ENCODE results near the gene DDA1.
"Not testable (repeated sequence)": the region's sequence is repeated elsewhere in the genome, so short reads cannot be mapped to it uniquely, and the experiment has no call there.

The DDA1 gene

DNA sequence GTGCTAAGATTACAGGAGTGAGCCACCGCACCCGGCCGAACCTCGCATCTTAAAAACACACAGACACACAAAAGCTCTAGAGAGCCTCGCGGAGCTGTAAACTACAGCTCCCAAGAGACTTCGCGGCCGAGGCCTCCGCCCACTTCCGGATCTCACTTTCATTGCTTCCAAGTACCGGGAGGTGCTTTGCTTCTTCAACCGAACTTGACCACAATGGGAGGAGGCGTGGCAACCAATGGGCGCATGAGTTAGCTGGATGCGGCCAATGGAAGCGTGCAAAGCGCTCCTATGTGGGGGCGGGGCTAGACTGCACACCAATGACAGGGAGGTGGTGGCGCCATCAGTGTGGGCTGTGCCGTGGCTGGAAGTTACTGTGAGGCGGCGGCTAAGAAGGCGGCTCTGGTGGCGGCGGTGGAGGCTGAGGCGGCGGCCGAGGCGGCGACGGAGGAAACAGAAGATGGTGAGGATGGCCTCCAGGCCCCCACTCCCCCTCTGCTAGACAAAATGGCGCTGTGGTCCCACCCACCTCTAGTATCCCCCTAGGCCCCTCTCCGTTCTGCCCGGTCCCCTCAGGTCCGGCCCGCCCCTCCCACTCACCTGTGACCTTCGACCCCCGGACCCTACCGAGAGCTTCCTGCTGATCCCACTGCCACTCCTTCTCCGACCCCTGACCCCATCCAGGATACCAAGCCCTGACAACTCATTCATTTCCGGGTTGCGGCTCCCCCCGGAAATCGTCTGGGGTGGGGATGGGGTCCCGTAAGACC lies at the start of gene DDA1:
Gene DDA1, plus strand, starts transcription at position 366 of the 767 bp plus-strand sequence. Its CDS starts 92 bp downstream, at position 458.
- peak; percentile 100 for DNase-seq (ENCODE audit: low spot score)

DNA sequence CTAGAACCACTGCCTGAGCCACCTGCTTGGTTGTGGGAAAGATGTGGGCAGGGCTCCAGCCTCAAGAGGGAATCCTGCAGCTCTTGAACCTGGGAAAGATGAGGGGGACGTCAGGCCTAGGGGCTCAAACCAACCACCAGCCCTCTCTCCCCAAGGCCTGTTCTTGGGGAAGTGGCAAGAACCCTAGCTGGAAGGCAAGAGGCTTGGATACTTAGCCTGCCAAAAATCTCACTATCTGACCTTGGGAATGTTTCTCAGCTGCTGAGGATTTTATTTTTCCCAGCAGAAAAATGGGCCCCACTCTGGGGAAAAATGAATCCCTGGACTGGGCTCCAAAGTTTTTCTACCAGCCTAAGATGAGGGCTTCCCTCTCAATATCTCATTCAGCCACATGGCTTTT lies 49.4 kb upstream of the DDA1 start:
- no peak for DNase-seq (ENCODE audit: low spot score)

DNA sequence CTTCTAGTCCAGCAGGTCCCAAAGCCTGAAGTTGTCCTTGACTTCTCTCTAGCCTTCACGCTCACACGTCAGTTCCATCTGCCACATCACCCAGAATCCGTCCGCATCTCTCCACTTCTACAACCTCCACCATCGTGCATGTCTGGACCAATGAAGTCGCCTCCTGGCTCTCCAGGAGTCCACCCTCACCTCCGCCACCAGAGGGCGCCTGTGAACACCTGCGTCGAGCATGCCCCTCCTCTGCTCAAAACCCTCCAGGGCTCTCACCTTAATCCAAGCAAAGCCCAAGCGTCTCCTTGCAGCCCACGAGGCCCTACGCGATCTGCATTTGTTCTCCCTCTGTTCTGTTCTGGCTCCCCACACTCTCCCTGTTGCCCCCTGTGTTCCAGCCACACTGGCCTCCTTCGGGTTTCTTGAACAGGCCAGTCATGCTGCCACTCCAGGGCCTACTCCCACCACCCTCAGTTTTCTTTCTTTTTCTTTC lies 48.5 kb upstream of the DDA1 start:
- DNase-seq (ENCODE audit: low spot score): peak; percentile 93

DNA sequence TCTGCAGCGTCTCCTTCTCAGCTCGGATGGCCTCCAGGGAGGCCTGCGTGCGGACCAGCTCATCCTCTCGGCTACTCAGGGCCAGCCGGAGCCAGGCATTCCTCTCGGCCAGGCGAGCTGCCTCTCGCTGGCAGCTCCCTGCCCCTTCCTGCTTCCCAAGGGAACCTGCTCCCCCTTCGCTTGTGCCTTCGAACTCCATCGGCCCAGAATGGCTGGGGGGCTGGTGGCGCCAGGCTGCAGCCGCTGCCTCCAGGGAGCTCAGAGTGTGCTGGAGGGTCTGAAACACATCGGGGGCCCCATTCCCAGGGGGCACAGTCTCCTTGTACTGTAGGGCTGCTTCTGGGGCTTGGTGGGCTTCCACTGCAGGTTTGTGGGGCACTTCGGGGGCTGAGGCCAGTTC lies 46.8 kb upstream of the DDA1 start:
- DNase-seq (ENCODE audit: low spot score): no peak

DNA sequence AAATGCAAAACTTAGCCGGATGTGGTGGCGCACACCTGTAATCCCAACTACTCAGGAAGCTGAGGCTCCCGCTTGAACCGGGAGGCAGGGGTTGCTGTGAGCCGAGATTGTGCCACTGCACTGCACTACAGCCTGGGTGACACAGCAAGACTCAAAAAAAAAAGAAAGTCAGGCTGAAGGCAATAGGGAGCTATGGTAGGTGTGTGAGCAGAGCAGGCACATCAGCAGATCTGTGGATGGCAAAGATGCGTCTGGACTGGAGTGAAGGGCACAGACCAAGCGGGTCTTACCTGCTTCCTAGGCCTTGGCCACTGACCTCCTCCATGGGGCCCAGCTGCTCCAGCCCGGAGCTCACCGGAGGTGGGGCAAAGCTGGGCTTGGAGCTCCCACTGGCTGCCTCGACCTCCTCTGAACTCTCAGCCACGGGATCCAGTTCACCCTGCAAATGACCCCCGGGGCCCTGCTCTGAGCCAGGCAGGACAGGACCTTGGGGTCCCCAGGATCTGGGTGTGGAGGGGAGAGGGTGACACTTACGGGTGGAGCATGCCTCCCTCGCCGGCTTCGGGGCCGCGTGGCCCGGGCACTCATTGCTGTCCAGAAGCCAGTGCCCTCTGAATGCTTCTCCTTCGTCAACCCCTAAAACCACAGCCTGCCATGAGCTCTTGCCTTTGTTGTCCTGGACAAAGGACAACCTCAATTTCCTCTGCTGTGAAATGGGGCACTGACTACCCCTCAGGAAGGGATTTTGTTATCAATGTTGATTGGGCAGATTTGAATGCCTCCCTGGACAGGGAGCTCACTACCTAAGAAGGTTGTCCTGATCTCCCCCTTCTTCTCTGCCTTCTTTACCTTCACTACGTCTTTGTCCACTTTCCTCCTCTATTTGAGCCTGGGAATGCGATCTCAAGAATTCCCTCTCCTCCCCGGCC lies 45.4 kb upstream of the DDA1 start:
- DNase-seq (ENCODE audit: low spot score): no peak

DNA sequence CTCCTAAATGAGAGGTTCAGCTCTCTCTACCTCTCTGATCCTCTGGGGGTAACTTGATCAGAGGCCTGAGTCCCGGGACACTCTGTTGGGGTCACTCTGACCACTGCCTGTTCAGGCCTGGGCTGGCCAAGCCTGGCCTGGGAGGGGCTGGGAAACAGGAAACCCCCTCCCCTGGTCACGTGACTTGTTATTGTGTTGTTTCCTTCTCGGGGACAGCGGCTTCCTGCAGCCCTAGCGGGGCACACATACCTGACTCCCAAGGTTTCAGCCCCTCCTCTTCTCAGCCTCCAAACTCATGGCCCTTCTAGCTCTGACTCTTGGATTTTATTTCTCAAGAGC lies 44.8 kb upstream of the DDA1 start, which contains the start of gene USHBP1:
Gene USHBP1, minus strand, starts transcription at position 105 of the 339 bp plus-strand sequence. CDS start 446 bp downstream, outside the sequence.
- DNase-seq (ENCODE audit: low spot score): no peak

DNA sequence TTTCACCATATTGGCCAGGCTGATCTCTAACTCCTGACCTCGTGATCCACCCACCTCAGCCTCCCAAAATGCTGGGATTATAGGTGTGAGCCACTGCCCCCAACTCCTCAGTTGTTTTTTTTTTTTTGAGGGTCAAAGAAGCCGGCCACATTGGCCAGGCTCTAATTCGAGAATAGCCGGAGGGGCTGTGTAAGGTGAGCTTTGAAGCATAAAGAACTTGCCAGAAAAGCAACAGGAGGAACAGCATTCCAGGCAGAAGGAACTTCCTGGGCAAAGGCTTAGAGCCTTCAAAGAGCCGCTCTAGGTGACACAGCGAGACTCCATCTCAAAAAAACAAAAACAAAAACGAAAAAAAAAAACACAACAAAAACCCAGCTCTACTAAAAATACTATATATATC lies 43.3 kb upstream of the DDA1 start:
- no peak for DNase-seq (ENCODE audit: low spot score)

DNA sequence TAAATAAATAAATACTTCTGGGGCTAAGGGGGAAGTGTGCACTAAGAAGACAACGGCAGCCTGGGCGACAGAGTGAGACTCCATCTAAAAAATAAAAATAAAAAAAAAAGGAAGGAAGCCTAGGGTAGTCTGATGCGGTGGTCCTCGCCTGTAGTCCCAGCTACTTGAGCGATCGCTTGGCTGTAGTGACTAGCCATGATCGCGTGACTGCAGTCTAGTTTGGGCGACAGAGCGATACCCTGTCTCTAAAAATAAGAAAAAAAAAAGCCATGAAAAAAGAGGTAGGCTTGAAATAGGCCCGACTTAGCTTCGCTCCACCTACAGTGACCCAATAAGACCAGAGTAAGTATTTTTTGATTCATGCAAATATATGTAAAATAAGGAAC lies 42.8 kb upstream of the DDA1 start:
- no peak for DNase-seq (ENCODE audit: low spot score)

DNA sequence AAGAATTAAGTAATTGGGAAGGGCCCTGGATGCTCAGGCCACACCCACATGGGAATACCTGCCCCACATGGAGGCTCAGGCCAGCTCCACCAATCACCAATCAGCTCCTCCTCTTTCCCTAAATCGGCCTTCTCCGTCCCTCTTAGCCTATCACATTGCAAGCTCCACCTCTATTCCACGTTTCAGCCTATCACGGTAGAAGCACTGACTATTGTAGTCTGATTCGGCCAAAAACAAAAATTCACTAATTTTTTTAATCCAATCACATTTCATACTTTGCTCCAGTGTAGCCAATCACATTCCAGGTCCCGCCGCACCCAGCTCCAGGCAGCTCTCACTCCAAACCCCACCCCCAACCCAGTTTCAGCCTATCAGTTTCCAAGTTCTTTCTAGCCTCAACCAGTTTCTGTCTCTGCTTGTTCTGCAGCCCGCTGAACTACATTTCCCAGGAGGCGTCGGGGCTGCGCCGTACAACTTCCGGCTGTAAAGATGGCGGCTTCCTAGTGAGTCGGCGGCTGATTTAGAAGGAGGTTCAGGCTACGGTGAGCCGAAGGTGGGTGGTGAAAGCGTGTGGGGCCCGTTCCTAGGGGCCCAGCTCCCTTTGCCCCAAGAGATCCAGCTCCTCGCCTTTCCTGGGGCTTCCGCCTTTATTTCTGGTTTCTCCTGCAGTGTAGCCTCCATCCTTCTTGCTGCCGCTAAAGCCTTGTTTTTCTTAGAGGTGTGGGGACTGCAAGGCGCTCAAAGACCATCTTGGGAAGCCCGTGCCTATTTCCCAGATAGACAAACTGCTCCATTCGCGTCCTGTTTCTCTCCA lies 42.2 kb upstream of the DDA1 start, which contains the start of gene BABAM1:
Gene BABAM1, plus strand, starts transcription at position 469 of the 814 bp plus-strand sequence. CDS start 1,364 bp downstream, outside the sequence.
- DNase-seq (ENCODE audit: low spot score): peak; percentile 98

DNA sequence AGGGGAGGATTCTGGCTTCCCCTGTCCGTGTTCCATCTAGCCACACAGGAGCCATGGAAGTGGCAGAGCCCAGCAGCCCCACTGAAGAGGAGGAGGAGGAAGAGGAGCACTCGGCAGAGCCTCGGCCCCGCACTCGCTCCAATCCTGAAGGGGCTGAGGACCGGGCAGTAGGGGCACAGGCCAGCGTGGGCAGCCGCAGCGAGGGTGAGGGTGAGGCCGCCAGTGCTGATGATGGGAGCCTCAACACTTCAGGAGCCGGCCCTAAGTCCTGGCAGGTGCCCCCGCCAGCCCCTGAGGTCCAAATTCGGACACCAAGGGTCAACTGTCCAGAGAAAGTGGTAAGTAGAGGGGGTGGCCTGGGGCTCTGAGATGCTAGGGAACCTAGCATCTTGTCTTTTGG lies 40.6 kb upstream of the DDA1 start:
- DNase-seq (ENCODE audit: low spot score): no peak

DNA sequence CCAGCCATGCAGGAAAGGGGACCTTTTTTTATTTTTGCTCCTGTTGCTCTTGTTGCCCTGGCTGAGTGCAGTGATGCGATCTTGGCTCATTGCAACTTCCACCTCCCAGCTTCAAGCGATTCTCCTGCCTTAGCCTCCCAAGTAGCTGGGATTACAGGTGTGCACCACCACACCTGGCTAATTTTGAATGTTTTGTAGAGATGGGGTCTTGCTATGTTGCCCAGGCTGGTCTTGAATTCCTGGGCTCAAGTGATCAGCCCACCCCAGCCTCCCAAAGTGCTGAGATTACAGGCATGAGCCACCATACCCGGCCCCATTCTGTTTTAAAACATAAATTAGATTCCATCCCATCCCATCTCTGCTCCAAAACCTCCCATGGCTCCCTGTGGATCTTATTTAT lies 34.5 kb upstream of the DDA1 start:
- not testable (repeated sequence) for DNase-seq (ENCODE audit: low spot score)

DNA sequence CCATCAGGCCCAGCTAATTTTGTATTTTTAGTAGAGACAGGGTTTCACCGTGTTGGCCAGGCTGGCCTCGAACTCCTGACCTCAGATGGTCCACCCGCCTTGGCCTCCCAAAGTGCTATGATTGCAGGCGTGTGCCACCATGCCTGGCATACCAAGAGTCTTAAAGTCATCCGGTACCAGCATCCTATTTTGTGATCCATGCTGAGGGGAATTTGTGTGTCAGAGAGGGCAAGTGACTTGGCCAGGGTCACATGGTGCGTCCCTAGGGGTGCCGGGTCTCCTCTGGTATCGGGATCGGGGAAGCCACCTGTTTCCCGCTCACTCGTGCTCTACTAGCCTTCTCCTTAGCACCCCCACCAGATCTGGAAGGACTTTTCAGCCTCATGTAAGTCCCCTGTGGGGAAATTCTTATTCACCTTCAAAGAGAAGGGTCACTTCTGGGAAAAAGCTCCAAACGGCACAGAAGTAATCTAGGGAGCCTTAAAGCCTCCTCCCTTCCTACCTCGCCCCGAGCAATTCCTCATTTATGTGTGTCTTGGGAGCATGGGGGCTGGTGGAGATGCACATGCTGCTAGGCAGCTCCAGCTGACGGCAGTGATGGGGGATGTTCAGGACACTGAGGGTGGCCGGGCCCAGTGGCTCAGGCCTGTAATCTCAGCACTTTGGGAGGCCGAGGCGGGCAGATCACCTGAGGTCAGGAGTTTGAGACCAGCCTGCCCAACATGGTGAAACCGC lies 33.8 kb upstream of the DDA1 start:
- DNase-seq (ENCODE audit: low spot score): no peak

DNA sequence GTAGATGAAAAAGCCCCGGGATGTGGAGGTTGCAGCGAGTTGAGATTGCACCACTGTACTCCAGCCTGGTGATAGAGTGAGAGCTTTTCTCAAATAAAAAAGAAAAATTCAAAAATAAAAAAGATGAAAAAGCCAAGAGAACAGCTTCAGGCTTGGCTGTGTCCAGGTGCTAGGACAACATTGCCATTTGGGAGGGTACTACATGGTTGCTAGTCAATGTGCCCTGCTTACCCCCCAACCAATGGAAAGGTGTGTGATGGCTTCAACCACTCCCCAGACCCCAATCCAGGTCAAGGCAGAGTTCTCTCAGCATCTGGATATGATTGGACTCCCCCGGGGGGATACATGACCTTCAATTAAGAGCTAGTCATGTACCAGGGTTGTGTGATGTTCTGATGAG lies 29.9 kb upstream of the DDA1 start:
- DNase-seq (ENCODE audit: low spot score): no peak

DNA sequence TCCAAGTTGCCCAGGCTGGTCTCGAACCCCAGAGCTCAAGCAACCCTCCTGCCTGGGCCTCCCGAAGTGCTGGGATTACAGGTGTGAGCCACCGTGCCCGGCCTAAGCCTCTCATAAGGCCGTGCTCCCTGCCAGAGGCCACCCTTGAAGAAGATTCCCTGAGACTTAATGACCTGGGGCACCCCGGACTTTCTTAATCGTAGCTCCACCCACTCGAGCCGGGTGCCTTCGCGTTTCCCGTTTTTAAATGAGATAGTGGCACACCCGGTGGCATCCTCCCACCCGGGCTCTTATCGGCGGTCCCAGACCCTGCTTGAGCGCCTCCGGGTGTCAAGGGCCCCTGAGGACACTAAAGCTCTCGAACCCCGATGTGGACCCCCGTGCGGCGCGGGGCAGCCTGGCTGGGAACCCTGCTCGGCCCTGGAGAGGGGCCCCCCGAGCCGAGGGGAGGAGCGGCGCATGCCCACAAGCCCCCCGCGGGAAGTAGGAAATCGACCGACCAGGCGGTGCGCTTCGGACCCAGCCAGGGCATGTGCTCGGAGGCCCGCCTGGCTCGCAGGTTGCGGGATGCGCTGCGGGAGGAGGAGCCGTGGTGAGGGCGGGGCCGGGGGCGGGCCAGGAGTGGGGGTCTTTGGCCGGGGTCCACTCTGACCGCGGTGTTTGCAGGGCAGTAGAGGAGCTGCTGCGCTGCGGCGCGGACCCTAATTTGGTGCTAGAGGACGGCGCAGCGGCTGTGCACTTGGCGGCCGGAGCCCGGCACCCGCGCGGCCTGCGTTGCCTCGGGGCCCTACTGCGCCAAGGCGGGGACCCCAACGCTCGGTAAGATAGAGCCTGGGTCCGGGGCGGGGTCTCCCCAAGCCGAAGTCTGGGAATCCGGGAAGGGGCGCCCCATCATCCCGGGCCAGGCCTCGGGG lies 27.7 kb upstream of the DDA1 start, which contains the start of gene ANKLE1:
Gene ANKLE1, plus strand, starts transcription at position 511 of the 914 bp plus-strand sequence. Its CDS starts 20 bp downstream, at position 531.
- DNase-seq (ENCODE audit: low spot score): peak; percentile 98

DNA sequence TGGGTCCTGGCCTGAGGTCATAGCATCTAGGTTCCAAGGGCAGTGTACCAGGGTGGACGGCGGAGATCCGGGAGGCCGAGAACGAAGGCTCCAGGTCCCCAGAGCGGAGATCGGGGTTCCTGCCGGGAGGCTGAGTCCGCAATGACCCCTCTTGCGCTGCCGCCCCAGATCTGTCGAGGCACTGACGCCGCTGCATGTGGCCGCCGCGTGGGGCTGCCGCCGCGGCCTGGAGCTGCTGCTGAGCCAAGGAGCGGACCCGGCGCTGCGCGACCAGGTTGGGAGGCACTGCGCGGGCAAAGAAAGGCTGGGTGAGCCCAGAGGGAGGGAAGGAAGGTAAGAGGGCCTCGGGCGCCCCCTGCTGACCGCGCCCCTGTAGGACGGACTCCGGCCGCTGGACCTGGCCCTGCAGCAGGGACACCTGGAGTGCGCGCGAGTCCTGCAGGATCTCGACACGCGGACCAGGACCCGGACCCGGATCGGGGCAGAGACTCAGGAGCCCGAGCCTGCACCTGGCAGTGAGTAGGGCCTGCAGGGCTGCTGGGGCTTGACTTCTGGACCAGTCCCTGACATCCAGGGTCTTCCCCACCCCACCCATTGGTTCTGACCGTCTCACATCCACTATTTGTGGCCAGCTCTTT lies 26.8 kb upstream of the DDA1 start:
- peak; percentile 89 for DNase-seq (ENCODE audit: low spot score)

DNA sequence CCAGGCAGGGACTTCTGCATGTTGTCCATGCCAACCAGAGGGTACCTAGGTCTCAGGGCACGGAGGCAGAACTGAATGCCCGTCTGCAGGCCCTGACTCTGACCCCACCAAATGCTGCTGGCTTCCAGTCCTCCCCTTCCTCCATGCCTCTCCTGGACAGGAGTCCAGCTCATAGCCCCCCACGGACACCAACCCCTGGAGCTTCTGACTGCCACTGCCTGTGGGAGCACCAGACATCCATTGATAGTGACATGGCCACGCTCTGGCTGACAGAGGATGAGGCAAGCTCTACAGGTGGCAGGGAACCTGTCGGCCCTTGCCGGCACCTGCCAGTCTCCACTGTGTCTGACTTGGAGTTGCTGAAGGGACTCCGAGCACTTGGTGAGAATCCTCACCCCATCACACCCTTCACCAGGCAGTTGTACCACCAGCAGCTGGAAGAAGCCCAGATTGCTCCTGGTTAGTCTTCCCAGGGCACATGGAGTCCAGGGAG lies 25.8 kb upstream of the DDA1 start:
- no peak for DNase-seq (ENCODE audit: low spot score)

DNA sequence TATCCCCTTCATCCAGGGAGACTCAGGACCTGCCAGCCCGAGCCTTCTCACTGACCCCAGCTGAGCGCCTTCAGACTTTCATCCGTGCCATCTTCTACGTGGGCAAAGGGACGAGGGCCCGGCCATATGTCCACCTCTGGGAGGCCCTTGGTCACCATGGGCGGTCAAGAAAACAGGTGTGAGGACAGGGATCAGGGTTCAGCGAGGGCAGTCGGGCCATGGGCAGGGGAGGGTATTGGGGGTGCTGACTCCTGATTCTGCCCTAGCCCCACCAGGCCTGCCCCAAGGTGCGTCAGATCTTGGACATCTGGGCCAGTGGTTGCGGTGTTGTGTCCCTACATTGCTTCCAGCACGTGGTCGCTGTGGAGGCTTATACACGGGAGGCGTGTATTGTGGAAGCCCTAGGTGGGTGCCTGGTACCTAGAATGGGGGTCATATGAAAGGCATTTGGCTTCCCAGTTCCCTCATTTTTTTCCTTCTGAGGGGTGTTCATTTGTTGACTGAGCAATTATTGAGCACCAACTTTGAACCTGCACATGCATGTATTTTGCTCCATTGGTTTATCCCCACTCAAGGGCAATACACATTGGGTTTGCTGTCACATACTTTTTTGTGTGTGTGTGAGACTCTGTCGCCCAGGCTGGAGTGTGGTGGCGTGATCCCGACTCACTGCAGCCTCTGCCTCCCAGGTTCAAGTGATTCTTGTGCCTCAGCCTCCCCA lies 23.8 kb upstream of the DDA1 start:
- no peak for DNase-seq (ENCODE audit: low spot score)

DNA sequence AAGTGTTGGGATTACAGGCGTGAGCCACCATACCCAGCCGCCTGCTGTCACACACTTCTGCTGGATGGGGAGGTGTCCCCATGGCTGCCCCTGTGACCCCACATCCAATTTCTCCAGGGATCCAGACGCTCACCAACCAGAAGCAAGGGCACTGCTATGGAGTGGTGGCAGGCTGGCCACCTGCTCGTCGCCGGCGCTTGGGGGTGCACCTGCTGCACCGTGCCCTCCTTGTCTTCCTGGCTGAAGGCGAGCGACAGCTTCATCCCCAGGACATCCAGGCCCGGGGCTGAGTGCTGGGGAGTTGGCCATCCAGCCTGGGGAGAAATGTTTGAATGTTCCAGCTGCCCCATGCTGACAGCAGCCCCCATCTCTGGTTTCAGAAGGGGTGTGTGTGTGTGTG lies 23.1 kb upstream of the DDA1 start:
- DNase-seq (ENCODE audit: low spot score): no peak

DNA sequence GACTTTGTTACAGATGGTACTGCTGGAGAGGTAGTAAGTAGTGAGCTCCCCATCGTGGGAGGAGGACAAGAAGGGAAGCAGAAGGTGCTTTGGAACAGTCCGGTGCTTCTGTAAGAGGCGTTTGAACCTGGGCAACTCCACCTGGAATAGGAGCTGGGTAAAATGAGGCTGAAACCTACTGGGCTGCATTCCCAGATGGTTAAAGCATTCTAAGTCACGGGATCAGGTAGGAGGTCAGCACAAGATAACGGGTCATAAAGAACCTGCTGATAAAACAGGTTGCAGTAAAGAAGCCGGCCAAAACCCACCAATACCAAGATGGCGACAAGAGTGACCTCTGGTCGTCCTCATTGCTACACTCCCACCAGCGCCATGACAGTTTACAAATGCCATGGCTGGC lies 22.6 kb upstream of the DDA1 start:
- no peak for DNase-seq (ENCODE audit: low spot score)
